ENCODE results near the gene PGAM5. TPM values are rescaled to one million over a fixed set of nuclear protein-coding genes. Genes with fewer than 3 reads are reported as not detected.

The PGAM5 gene
- total RNA-seq, 2 donors from 2014 or later, result 15.0 to 39.2 TPM

- no peaks in the 10 kb centered on the region for H3K9me3 ChIP-seq
- WGBS, 2 donors, result 77 to 84% methylated on average over 2 of the region's 2 CpGs
- no peak for ATAC-seq
Measured at GRCh38 chr12:132713123-132713522, 2.5 kb downstream of the PGAM5 start.

GRCh38 chr12:132715874-132716273 lies 5.2 kb downstream of the PGAM5 start:
- Histone ChIP-seq H3K9me3 (no peaks in the 10 kb centered on the region), H3K4me3 (no peak overlapping the region), H3K27ac (no peak overlapping the region), H3K4me1 (peaks cover 21% of the 10 kb centered on the region), H3K36me3 (replicated peaks in 1 of 2; ENCODE audit: insufficient read depth in 1 of 2, low read depth in 2 of 2) (peaks cover 5 to 16% of the 10 kb centered on the region in 2 donors), H3K27me3 (no peaks in the 10 kb centered on the region)
- intact Hi-C loops (cut with DNase I), result no loop called here
- TF ChIP-seq, protein P1, sequence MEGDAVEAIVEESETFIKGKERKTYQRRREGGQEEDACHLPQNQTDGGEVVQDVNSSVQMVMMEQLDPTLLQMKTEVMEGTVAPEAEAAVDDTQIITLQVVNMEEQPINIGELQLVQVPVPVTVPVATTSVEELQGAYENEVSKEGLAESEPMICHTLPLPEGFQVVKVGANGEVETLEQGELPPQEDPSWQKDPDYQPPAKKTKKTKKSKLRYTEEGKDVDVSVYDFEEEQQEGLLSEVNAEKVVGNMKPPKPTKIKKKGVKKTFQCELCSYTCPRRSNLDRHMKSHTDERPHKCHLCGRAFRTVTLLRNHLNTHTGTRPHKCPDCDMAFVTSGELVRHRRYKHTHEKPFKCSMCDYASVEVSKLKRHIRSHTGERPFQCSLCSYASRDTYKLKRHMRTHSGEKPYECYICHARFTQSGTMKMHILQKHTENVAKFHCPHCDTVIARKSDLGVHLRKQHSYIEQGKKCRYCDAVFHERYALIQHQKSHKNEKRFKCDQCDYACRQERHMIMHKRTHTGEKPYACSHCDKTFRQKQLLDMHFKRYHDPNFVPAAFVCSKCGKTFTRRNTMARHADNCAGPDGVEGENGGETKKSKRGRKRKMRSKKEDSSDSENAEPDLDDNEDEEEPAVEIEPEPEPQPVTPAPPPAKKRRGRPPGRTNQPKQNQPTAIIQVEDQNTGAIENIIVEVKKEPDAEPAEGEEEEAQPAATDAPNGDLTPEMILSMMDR (IDR thresholded peaks at IDR 0.05), result no peak
- no peak for TF ChIP-seq POLR2A (IDR thresholded peaks at IDR 0.05)
- no peak for DNase-seq
- 87 to 96% methylated on average over 8 to 9 of the region's 9 CpGs for WGBS, 2 donors
- ATAC-seq, result no peak

More at GRCh38 chr12:132713123-132713522, 2.5 kb downstream of the PGAM5 start:
- H3K4me1 ChIP-seq, result peaks cover 33% of the 10 kb centered on the region
- H3K27ac ChIP-seq, result no peak overlapping the region
- intact Hi-C loops (cut with DNase I), result no loop called here
- H3K36me3 ChIP-seq (replicated peaks in 1 of 2; ENCODE audit: insufficient read depth in 1 of 2, low read depth in 2 of 2), result peaks cover 0 to 10% of the 10 kb centered on the region in 2 donors
- no peak for TF ChIP-seq POLR2A (IDR thresholded peaks at IDR 0.05)
- TF ChIP-seq, protein P1 (IDR thresholded peaks at IDR 0.05), result no peak
- H3K27me3 ChIP-seq, result no peaks in the 10 kb centered on the region
- no peak for DNase-seq
- no peak overlapping the region for H3K4me3 ChIP-seq

DNA sequence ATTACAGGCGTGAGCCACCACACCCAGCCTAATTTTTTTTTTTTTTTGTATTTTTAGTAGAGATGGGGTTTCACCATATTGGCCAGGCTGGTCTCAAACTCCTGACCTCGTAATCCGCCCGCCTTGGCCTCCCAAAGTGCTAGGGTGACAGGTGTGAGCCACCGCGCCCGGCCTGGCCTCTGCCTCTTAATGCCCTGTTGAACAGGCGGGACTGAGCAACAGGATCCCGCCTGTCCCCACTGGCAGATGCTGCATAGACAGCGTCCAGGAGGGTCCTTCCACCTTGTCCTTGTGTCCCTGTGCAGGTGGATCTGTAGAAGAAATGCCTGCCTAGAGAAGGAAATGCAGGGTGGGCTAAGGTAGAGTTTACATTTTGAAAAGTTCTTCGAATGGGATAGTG lies 5.7 kb downstream of the PGAM5 start:
- H3K9me3 ChIP-seq, result no peaks in the 10 kb centered on the region
- H3K36me3 ChIP-seq (replicated peaks in 1 of 2; ENCODE audit: insufficient read depth in 1 of 2, low read depth in 2 of 2), result peaks cover 6 to 16% of the 10 kb centered on the region in 2 donors
- WGBS, 2 donors, result 89 to 96% methylated on average over 11 of the region's 11 CpGs
- ATAC-seq (no peak), DNase-seq (no peak)
- intact Hi-C loops (cut with DNase I), result no loop called here
- TF ChIP-seq POLR2A (IDR thresholded peaks at IDR 0.05), result no peak
- TF ChIP-seq, protein P1 (IDR thresholded peaks at IDR 0.05), result no peak
- peaks cover 21% of the 10 kb centered on the region for H3K4me1 ChIP-seq
- no peaks in the 10 kb centered on the region for H3K27me3 ChIP-seq
- no peak overlapping the region for H3K4me3 ChIP-seq
- no peak overlapping the region for H3K27ac ChIP-seq

DNA sequence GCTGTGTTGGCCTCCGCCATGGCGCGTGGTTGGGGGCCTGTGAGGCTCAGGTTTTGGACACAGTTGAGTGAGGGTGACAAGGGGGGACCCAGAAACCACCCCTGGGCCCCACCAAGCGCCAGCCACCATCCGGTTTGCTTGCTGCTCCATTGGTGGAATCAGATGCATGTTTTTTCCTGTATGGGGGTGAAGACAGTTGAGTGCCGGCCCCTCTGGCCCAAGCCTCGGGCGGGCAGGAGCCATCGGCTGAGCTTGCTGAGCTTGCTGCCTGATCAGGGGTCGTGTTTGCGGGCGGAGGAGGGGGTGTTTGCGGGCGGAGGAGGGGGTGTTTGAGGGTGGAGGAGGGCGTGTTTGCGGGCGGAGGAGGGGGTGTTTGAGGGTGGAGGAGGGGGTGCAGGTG lies 6.4 kb downstream of the PGAM5 start:
- Histone ChIP-seq H3K9me3 (no peaks in the 10 kb centered on the region), H3K4me1 (peaks cover 16% of the 10 kb centered on the region), H3K27ac (no peak overlapping the region), H3K4me3 (no peak overlapping the region), H3K27me3 (no peaks in the 10 kb centered on the region), H3K36me3 (replicated peaks in 1 of 2; ENCODE audit: insufficient read depth in 1 of 2, low read depth in 2 of 2) (peaks cover 11 to 19% of the 10 kb centered on the region in 2 donors)
- ATAC-seq (no peak), DNase-seq (no peak)
- intact Hi-C loops (cut with DNase I), result no loop called here
- TF ChIP-seq, protein P1 (IDR thresholded peaks at IDR 0.05), result no peak
- WGBS, 2 donors, result 87 to 96% methylated on average over 11 to 12 of the region's 17 CpGs
